HepG2 (cell line): ENCODE data around the gene NAA38. TPM values are rescaled to one million over a fixed set of nuclear protein-coding genes. Genes with fewer than 3 reads are reported as not detected.

ENCODE experiments used
- ATAC-seq: fragments of 200-7000 bp; cut with Tn5 transposase; 3 replicates; pipeline ENCODE4 v1.9.1; 2020; ENCODE audit warnings: mild to moderate bottlenecking, moderate library complexity
- BruUV-seq: library from RNA; stranded (reverse); fragments of 400-500 nt; replicated peaks from 2 replicates; lab custom pipeline; 2021; lab: Mats Ljungman, UMichigan
- CTCF ChIA-PET: fragments of 300-600 bp; formaldehyde crosslinking; extraction: SDS; loops from one replicate; lab custom pipeline; 2021; ENCODE audit warnings: low total read pairs, inconsistent platforms, low intra/inter-chr PET ratio; lab: Yijun Ruan, JAX
- POLR2A ChIA-PET: fragments of 350-600 bp; sonication (Branson Sonifier 250); formaldehyde crosslinking; loops from one replicate; lab custom pipeline; 2020; ENCODE audit warnings: antibody characterized with exemption, inconsistent platforms; lab: Yijun Ruan, JAX
- DNase-seq: peaks from one replicate; pipeline ENCODE4 v3.0.0-alpha.2; 2015; ENCODE audit warnings: low spot score
- FAIRE-seq: peaks from 3 replicates; lab custom pipeline; 2011; peaks lifted over from hg19 to GRCh38; lab: Jason Lieb, UNC
- H2AFZ ChIP-seq: one replicate; pipeline ENCODE4 v1.6.1; 2011; ENCODE audit warnings: low read length, inconsistent platforms
- H3K27ac ChIP-seq: fragments of 300-600 bp; 3 replicates; pipeline ENCODE4 v1.8.0; 2011; ENCODE audit warnings: mixed run types, mild to moderate bottlenecking, mixed read lengths, low read length, inconsistent platforms; ENCODE audit not compliant: insufficient read depth; ENCODE audit errors: extremely low read length
- H3K27me3 ChIP-seq, 2 experiments: fragments of 200-600 bp in 1 of 2; 2 replicates in 1 of 2; 3 replicates in 1 of 2; pipeline versions ENCODE4 v1.6.0 to v1.8.0; 2011; ENCODE audit warnings: low read length in 2 of 2, mild to moderate bottlenecking in 2 of 2, moderate library complexity in 2 of 2, inconsistent platforms in 1 of 2; ENCODE audit not compliant: insufficient read depth in 2 of 2, control insufficient read depth in 1 of 2
- H3K36me3 ChIP-seq, 2 experiments: fragments of 200-600 bp in 1 of 2; replicated peaks in 1 of 2; 2 replicates in 1 of 2; 3 replicates in 1 of 2; pipeline versions ENCODE4 v1.5.1 to v1.8.0; 2011; ENCODE audit warnings: low read length in 2 of 2, inconsistent platforms in 1 of 2; ENCODE audit not compliant: insufficient read depth in 2 of 2, control insufficient read depth in 1 of 2
- H3K4me1 ChIP-seq: 2 replicates; pipeline ENCODE4 v1.5.1; 2012; ENCODE audit warnings: low read length, inconsistent platforms; ENCODE audit not compliant: insufficient read depth
- H3K4me2 ChIP-seq: 2 replicates; pipeline ENCODE4 v1.6.0; 2011; ENCODE audit warnings: low read depth, low read length, inconsistent platforms
- H3K4me3 ChIP-seq, 3 experiments: fragments of 200-600 bp in 1 of 3; sonication (generic), shearing (Covaris generic) in 1 of 3; replicated peaks in 1 of 3; 2 replicates each; pipeline ENCODE4 v1.5.1; 2011 to 2016; ENCODE audit warnings: low read length in 3 of 3, inconsistent platforms in 2 of 3, low read depth in 2 of 3, mild to moderate bottlenecking in 2 of 3, control low read depth in 1 of 3, mixed read lengths in 1 of 3; ENCODE audit not compliant: insufficient read depth in 1 of 3
- H3K79me2 ChIP-seq: one replicate; pipeline ENCODE4 v1.6.1; 2011; ENCODE audit warnings: low read length, inconsistent platforms; ENCODE audit not compliant: insufficient read depth
- H3K9ac ChIP-seq: 2 replicates; pipeline ENCODE4 v1.6.0; 2011; ENCODE audit warnings: mild to moderate bottlenecking, low read depth, low read length, inconsistent platforms; ENCODE audit not compliant: insufficient read depth
- H3K9me3 ChIP-seq: 2 replicates; pipeline ENCODE4 v1.5.1; 2012; ENCODE audit warnings: mild to moderate bottlenecking, low read length
- H4K20me1 ChIP-seq: 2 replicates; pipeline ENCODE4 v1.6.0; 2011; ENCODE audit warnings: inconsistent platforms, mild to moderate bottlenecking, low read length, moderate library complexity; ENCODE audit not compliant: insufficient read depth
- ELF1 ChIP-seq: sonication (generic); formaldehyde crosslinking; IDR thresholded peaks from 2 replicates; pipeline ENCODE4 v1.4.0; 2020; ENCODE audit warnings: missing genetic modification reagents
- FLYWCH1 ChIP-seq: sonication (generic); formaldehyde crosslinking; IDR thresholded peaks from 2 replicates; pipeline ENCODE4 v1.8.1; 2023; ENCODE audit warnings: mild to moderate bottlenecking, missing genetic modification reagents
- FOSL2 ChIP-seq: sonication (generic); formaldehyde crosslinking; IDR thresholded peaks from 2 replicates; pipeline ENCODE4 v1.4.0; 2020; ENCODE audit warnings: missing genetic modification reagents
- GABPB1 ChIP-seq: IDR thresholded peaks from 2 replicates; pipeline ENCODE4 v1.6.1; 2016; ENCODE audit warnings: mild to moderate bottlenecking, missing genetic modification reagents, moderate library complexity, missing compliant biosample characterization
- NR2C2 ChIP-seq: sonication (generic); formaldehyde crosslinking; IDR thresholded peaks from 2 replicates; pipeline ENCODE4 v1.4.0; 2020; ENCODE audit warnings: missing genetic modification reagents, mild to moderate bottlenecking, moderate library complexity, borderline replicate concordance
- PRDM4 ChIP-seq: sonication (generic); formaldehyde crosslinking; IDR thresholded peaks from 2 replicates; pipeline ENCODE4 v1.9.0; 2021; ENCODE audit warnings: missing genetic modification reagents, borderline replicate concordance
- RAD21 ChIP-seq: fragments of 450-650 bp; formaldehyde crosslinking; IDR thresholded peaks from 2 replicates; pipeline ENCODE4 v1.5.0; 2020; ENCODE audit warnings: mild to moderate bottlenecking
- RBFOX2 ChIP-seq: fragments of 200-400 bp; formaldehyde crosslinking; IDR thresholded peaks from 2 replicates; pipeline ENCODE4 v1.6.1; 2017; ENCODE audit warnings: low read depth, mild to moderate bottlenecking, low read length
- SAFB2 ChIP-seq: sonication (generic); formaldehyde crosslinking; IDR thresholded peaks from 2 replicates; pipeline ENCODE4 v1.5.1; 2020; ENCODE audit warnings: missing genetic modification reagents, low read depth, mild to moderate bottlenecking, borderline replicate concordance
- SP140L ChIP-seq: sonication (generic); formaldehyde crosslinking; IDR thresholded peaks from 2 replicates; pipeline ENCODE4 v1.4.0; 2020; ENCODE audit warnings: missing genetic modification reagents, borderline replicate concordance
- ZBTB33 ChIP-seq: sonication (generic); formaldehyde crosslinking; IDR thresholded peaks from 2 replicates; pipeline ENCODE4 v1.4.0; 2020; ENCODE audit warnings: missing genetic modification reagents
- ZEB1 ChIP-seq: IDR thresholded peaks from 2 replicates; pipeline ENCODE4 v1.6.1; 2012; ENCODE audit warnings: mild to moderate bottlenecking, low read depth, inconsistent platforms; ENCODE audit not compliant: insufficient replicate concordance
- ZNF687 ChIP-seq: sonication (generic); formaldehyde crosslinking; IDR thresholded peaks from 2 replicates; pipeline ENCODE4 v1.5.1; 2020; ENCODE audit warnings: mild to moderate bottlenecking, missing genetic modification reagents, moderate library complexity
- ZNF790 ChIP-seq: sonication (generic); formaldehyde crosslinking; IDR thresholded peaks from 2 replicates; pipeline ENCODE4 v1.8.0; 2022; ENCODE audit warnings: missing genetic modification reagents, mild to moderate bottlenecking, borderline replicate concordance
- WGBS: methylation state at CpG from one replicate; pipeline ENCODE4 v1.1.6; 2017; ENCODE audit warnings: low lambda C conversion rate; 5-methylcytosine and 5-hydroxymethylcytosine counted together
- in situ Hi-C: cut with HindIII; loops from 2 replicates; pipeline ENCODE4 v1.10.0; 2017; ENCODE audit warnings: low pct_unique_long_range_greater_than_20kb; ENCODE audit not compliant: extremely low pct_ligation_motif_present
- intact Hi-C: fragments of 100-400 bp; cut with micrococcal nuclease; formaldehyde crosslinking; loops from one replicate; pipeline ENCODE4 v1.10.0; 2022; ENCODE audit not compliant: unreplicated experiment
- polyA plus RNA-seq, 8 experiments: library from polyadenylated mRNA; depleted of rRNA in 3 of 8; stranded (reverse) in 7 of 8; unstranded in 1 of 8; fragments of >200 nt; fragmentation: Illumina TruSeq in 4 of 8; extraction: Trizol in 4 of 8; gene quantifications; 2 replicates each; pipeline versions ENCODE4 v1.2.1 to v1.2.3, GENCODE V29; 2011 to 2016; ENCODE audit warnings: low read depth in 4 of 8, missing spikeins in 1 of 8, mixed read lengths in 1 of 8; ENCODE audit not compliant: insufficient read depth in 1 of 8
- total RNA-seq, 5 experiments: library from RNA; depleted of rRNA; stranded (reverse); fragments of >200 nt; fragmentation: Illumina TruSeq; extraction: Trizol; gene quantifications; 2 replicates each; pipeline ENCODE4 v1.2.3, GENCODE V29; 2016; ENCODE audit warnings: low read depth in 1 of 5

The NAA38 gene
- total and polyA plus RNA-seq, 2 of the 13 experiments (the other 11 are each of a cell fraction or from before 2014, with no cell fraction given) = 46.9 to 91.6 TPM

- Histone ChIP-seq H3K4me2 (peak overlapping the region; percentile 99), H3K36me3 (peaks cover 19 to 22% of the 10 kb centered on the region in 2 experiments; a peak in 4 of 5 replicates), H3K79me2 (peaks cover 50% of the 10 kb centered on the region), H3K27me3 (peaks cover 0 to 3% of the 10 kb centered on the region in 2 experiments; a peak in 1 of 5 replicates), H3K4me1 (peaks cover 36% of the 10 kb centered on the region), H3K4me3 (peak overlapping the region; percentile 83 to 95 (median 86)), H2AFZ (no peak overlapping the region), H4K20me1 (peaks cover 26% of the 10 kb centered on the region), H3K27ac (peak overlapping the region; percentile 97), H3K9ac (peak overlapping the region; percentile 96), H3K9me3 (no peaks in the 10 kb centered on the region)
- ChIA-PET POLR2A (interaction anchor here (1.3 to 6.4 kb wide), 6 partner anchors 10 to 440 kb away, joined by 3 to 159 read pairs (median 6); partner anchors contain the start of genes CNTROB, CYB5D1, KDM6B and NAA38), CTCF (no interaction called here)
- BruUV-seq = no TSS peak
- intact Hi-C loops (loop anchor here (5.0 kb wide), 1 partner anchor 199 kb away; no protein-coding TSS in a partner anchor), in situ Hi-C loops (loop anchor here (10.0 kb wide), 1 partner anchor 269 kb away; the partner anchor contains the start of gene CD68)
- 1% methylated on average over 49 of the region's 61 CpGs for WGBS
- DNase-seq (peak; percentile 85), ATAC-seq (peak; percentile 50), FAIRE-seq (no peak)
- TF ChIP-seq SP140L (no peak), ZNF790 (CRISPR knock-in tag) (no peak; the same call in 1 of the 2 replicates), FOSL2 (CRISPR knock-in tag) (no peak), SAFB2 (CRISPR knock-in tag) (no peak), RAD21 (peak; percentile 50), ZBTB33 (CRISPR knock-in tag) (no peak), PRDM4 (no peak), FLYWCH1 (CRISPR knock-in tag) (no peak), GABPB1 (peak; percentile 73), RBFOX2 (peak; percentile 83), ZNF687 (peak; percentile 66), NR2C2 (CRISPR knock-in tag) (no peak), ELF1 (CRISPR knock-in tag) (no peak), ZEB1 (no peak)
Measured at GRCh38 chr17:7843536-7844291, 13.6 kb downstream of the NAA38 start.
